Cerebellar nuclear complex (tissue), 1 donor: Measurements from ENCODE around the gene MED23.
"Not testable (repeated sequence)": the region's sequence is repeated elsewhere in the genome, so short reads cannot be mapped to it uniquely, and the experiment has no call there.

Experiments used
- DNase-seq, 2 experiments: peaks; one replicate each; lab custom pipeline; 2025; lab: John Stamatoyannopoulos, UW

The MED23 gene

DNA sequence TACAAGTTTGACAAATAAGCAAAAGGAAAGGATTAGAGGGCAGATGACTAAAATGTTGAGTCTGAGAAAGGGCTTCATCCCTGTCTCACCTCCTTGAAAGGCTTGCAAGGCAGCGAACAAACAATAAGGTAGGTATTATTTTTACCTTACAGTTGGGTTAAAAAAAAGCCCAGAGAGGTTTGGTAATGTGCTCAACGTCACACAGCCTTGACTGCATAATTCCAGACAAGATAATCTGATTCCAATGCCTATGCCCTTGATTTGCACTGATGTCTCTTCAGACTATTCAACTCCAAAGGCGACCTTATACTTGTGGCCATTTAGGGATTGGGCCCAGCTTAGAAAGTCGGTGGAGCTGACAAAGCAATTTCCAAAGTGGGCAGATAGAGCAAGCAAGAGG, 53.4 kb downstream of the MED23 start:
- DNase-seq: no peak

- DNase-seq: no peak
Measured at GRCh38 chr6:131574133-131574532, 53.9 kb downstream of the MED23 start.

- DNase-seq: no peak
Measured at GRCh38 chr6:131572686-131573415, 55.2 kb downstream of the MED23 start, which contains the start of gene ARG1. Gene ARG1, plus strand, starts transcription at chr6:131573226. Its CDS starts 57 bp downstream, at chr6:131573283.

DNA sequence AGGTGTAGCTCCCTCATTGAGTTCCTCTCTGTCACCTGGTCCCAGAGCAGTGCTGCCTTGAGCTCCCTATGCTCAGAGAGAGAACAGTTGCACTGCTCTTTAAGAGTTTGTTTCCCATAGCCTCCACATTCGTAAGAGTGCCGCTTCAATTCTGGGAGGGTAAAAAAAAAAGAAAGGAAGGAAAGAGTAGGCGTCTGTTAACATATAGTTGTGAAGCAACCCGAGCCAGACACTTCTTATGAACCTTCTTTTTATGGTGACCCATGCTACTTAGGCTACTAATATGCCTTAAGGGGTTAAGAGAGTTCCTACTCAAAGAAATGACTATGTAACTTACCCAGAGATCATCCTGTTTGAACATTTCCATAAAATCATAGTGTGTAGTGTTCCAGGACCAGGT, 59.3 kb downstream of the MED23 start:
- no peak for DNase-seq

- DNase-seq: no peak
Measured at GRCh38 chr6:131565056-131565455, 63.0 kb downstream of the MED23 start.

- no peak for DNase-seq
Measured at GRCh38 chr6:131561925-131562707, 65.9 kb downstream of the MED23 start.

DNA sequence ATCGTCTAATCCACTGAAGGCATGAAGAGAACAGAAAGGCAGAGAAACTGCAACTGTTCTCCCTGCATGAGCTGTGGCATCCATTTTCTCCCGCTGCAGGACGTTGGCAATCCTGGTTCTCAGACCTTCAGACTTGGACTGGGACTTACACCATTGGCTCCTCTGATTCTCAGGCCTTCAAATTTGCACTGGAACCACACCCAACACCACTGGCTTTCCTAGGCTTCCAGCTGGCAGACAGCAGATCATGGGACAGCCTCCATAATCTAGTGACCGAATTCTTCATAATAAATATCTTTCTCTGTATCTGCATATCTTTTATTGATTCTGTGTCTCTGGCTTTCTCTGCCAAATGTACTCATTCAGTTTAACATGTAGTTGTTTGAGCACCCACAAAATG, 69.1 kb downstream of the MED23 start:
- no peak for DNase-seq

DNA sequence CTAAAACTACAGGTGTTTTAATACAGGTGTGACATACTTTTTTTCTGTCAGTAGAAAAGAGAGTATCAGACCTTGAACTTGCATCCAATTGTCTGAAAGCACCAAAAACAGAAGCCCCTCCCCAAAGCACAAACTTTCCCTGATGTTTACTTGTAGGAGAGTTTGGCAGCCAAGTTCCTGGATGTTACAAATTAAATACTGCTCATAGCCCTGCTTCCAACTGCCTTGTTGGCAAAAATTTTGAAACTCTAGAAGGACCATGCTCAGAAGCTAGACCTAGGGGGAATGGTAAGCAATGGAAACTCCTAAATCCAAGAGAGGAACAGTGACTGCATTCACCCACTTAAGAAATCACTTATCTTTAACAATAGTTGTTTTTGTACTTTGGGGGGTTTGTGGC, 72.0 kb downstream of the MED23 start:
- DNase-seq: no peak

DNA sequence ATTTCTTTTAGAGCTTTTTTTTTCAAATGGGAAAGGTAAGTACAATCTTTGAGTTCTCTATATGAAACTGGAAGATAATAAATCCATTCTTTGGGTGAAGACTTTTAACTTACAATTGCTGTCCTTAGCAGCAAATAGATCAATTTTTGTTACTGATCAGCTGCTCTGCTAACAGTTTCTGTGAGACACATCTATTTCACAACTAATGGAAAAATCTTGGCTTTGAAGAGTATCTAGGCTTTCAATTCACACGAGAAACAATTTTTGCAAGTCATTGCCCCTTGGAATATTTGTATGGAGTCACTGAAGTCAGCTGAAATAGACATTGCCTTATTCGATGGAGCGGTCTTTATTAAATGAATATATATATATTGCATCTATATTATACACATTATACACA, 75.5 kb downstream of the MED23 start:
- DNase-seq: no peak

GRCh38 chr6:131551902-131552301, 76.1 kb downstream of the MED23 start:
- no peak for DNase-seq

DNA sequence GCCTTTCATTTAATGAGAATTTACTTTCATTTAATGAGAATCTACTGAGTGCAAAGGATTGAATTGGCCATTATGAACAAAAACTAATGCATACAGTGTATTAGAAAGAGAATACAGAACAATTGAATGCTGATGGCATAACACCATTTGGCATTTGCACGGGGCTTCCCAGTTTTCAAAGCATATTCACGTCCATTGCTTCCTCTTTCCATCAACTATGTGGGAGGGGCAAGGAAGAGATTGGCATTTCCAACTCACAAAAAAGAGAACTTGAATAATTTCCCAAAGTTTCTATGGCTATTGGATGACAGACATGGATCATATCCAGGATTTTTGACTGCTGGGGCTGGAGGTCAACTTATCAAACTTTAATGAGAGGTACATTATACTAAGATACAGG, 78.2 kb downstream of the MED23 start:
- DNase-seq: no peak

- DNase-seq: no peak
Measured at GRCh38 chr6:131548441-131548840, 79.6 kb downstream of the MED23 start.

DNA sequence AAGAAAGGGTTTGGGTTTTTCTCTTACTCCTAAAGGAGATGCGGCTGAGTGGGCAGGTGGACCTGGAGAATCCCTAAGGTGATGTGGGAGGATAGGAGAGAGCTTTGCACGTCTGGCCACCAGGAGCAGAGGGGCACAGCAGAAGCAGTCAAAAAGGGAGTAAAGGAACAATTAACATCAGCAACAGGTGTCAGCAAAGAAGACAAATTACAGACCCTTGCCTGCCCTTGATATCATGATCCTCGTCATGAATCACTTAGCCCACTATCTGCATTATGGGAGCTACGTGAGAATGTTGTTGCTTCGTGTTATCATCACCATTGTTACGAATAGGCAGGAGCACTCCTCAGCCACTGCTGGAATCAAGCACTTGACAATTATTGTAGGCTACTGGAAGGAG, 80.6 kb downstream of the MED23 start:
- no peak for DNase-seq

DNA sequence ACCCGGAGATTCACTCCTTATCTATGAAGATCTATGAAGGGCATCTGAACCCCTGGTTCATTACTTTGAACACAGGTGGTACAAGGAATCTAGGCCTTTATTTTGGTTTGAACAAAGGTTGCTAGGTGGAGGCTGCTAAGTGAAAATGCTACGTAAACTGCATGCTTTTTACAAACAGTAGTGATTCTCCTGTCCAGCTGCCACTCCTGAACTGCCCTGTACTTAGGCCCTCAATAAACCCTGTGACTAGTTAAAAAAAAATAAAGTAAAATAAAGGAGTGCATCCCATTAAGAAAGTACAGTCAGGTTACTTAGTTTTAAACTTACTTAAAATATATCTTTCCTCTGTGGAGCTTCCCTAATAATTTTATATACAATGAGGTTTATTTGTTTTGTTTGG, 82.7 kb downstream of the MED23 start:
- no peak for DNase-seq

GRCh38 chr6:131538615-131539014, 89.4 kb downstream of the MED23 start:
- not testable (repeated sequence) for DNase-seq

- DNase-seq: no peak
Measured at GRCh38 chr6:131532580-131533039, 95.4 kb downstream of the MED23 start.

DNA sequence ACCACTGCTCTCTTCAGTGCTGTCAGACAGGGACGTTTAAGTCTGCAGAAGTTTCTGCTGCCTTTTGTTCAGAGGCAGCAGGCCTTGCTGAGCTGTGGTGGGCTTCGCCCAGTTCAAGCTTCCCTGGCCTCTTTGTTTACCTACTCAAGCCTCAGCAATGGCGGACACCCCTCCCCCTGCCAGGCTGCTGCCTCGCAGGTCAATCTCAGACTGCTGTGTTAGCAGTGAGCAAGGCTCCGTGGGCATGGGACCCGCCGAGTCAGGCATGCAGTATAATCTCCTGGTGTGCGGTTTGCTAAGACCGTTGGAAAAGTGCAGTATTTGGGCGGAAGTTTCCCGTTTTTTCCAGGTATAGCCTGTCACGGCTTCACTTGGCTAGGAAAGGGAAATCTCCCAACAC, 96.4 kb downstream of the MED23 start:
- DNase-seq: not testable (repeated sequence)

DNA sequence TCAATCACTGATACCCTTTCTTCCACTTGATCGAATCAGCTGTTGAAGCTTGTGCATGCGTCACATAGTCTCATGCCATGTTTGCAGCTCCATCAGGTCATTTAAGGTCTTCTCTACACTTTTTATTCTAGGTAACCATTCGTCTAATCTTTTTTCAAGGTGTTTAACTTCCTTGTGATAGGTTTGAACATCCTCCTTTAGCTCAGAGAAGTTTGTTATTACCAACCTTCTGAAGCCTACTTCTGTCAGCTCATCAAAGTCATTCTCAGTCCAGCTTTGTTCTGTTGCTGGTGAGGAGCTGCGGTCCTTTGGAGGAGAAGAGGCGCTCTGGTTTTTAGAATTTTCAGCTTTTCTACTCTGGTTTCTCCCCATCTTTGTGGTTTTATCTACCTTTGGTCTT, 97.1 kb downstream of the MED23 start:
- DNase-seq: not testable (repeated sequence)

DNA sequence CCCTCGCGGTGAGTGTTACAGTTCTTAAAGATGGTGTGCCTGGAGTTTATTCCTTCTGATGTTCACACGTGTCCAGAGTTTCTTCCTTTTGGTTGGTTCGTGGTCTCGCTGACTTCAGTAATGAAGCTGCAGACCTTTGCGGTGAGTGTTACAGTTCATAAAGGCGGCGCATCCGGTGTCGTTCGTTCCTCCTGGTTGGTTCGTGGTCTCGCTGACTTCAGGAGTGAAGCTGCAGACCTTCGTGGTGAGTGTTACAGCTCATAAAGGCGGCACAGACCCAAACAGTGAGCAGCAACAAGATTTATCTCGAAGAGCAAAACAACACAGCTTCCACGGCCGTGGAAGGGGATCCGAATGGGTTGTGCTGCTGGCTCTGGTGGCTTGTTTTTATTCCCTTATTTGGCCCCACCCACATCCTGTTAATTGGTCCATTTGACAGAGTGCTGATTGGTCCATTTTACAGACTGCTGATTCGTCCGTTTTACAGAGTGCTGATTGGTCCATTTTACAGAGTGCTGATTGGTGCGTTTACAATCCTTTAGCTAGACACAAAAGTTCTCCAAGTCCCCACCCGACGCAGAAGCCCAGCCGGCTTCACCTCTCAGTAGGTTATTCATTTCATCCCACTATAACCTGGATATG, 103.2 kb downstream of the MED23 start:
- DNase-seq: no peak

GRCh38 chr6:131523988-131524673, 103.9 kb downstream of the MED23 start:
- DNase-seq: no peak
